Measurements from ENCODE around the gene MFF. TPM values are rescaled to one million over a fixed set of nuclear protein-coding genes. Genes with fewer than 3 reads are reported as not detected.

Gene MFF
- polyA plus RNA-seq, 1 of the 3 experiments (the other 2 are of a cell fraction) = 51.0 TPM

GRCh38 chr2:227320305-227321094 is 4.6 kb upstream of the MFF start (continued):
- TF ChIP-seq USF1 (IDR thresholded peaks at IDR 0.05; ENCODE audit: borderline replicate concordance, low read depth) (no peak), GATA2 (CRISPR knock-in tag; IDR thresholded peaks at IDR 0.05) (no peak), PBX3 (IDR thresholded peaks at IDR 0.05) (no peak), RFX5 (IDR thresholded peaks at IDR 0.05; ENCODE audit: low read length) (no peak), ZBTB33 (IDR thresholded peaks at IDR 0.05; ENCODE audit: borderline replicate concordance, low read depth) (no peak)

- POLR2A ChIA-PET = no interaction called here
- Histone ChIP-seq H3K79me2 (ENCODE audit: insufficient read depth) (peaks cover 25% of the 10 kb centered on the region), H3K4me2 (no peak overlapping the region), H4K20me1 (ENCODE audit: insufficient read depth) (no peaks in the 10 kb centered on the region), H3K9me2 (no peaks in the 10 kb centered on the region), H3K9me3 (no peaks in the 10 kb centered on the region), H3K9ac (no peak overlapping the region), H3K27ac (ENCODE audit: low read depth in 2 of 2, low read length in 1 of 2) (no peak overlapping the region), H3K4me3 (ENCODE audit: low read depth in 2 of 2, low read length in 1 of 2) (no peak overlapping the region), H3K4me1 (ENCODE audit: control insufficient read depth in 1 of 2, insufficient read depth in 2 of 2, low read depth in 1 of 2, low read length in 1 of 2) (peaks cover 0 to 2% of the 10 kb centered on the region in 2 experiments; a peak in 2 of 4 replicates), H2AFZ (ENCODE audit: low read depth) (no peak overlapping the region), H3K27me3 (ENCODE audit: insufficient read depth) (no peaks in the 10 kb centered on the region), H3F3A (replicated peaks; ENCODE audit: insufficient read depth) (no peaks in the 10 kb centered on the region), H3K36me3 (replicated peaks in 1 of 2; ENCODE audit: control insufficient read depth in 1 of 2, insufficient read depth in 2 of 2, low read length in 1 of 2) (no peaks in the 10 kb centered on the region)
- CTCF ChIA-PET = no interaction called here
- WGBS (ENCODE audit: low lambda C conversion rate) = 83% methylated on average over 5 of the region's 5 CpGs
- no peak for DNase-seq
- TF ChIP-seq TAF1 (IDR thresholded peaks at IDR 0.05; ENCODE audit: borderline replicate concordance, low read depth, low read length) (no peak), JUND (IDR thresholded peaks at IDR 0.05) (no peak), CHD2 (IDR thresholded peaks at IDR 0.05; ENCODE audit: low read length, partially characterized antibody) (no peak), SMC3 (IDR thresholded peaks at IDR 0.05; ENCODE audit: low read depth, low read length) (no peak), POLR2AphosphoS5 (IDR thresholded peaks at IDR 0.05; ENCODE audit: low read depth, low read length) (no peak), NFIC (IDR thresholded peaks at IDR 0.05; ENCODE audit: borderline replicate concordance) (no peak), RXRA (IDR thresholded peaks at IDR 0.05; ENCODE audit: borderline replicate concordance, low read depth) (no peak), NRF1 (IDR thresholded peaks at IDR 0.05; ENCODE audit: low read depth, low read length) (no peak), FOSL2 (IDR thresholded peaks at IDR 0.05; ENCODE audit: borderline replicate concordance, low read depth) (no peak), MEF2A (IDR thresholded peaks at IDR 0.05; ENCODE audit: borderline replicate concordance, low read depth) (no peak), MXI1 (IDR thresholded peaks at IDR 0.05; ENCODE audit: low read depth, low read length) (no peak), IRF3 (IDR thresholded peaks at IDR 0.05; ENCODE audit: low read depth, low read length) (no peak), USF2 (IDR thresholded peaks at IDR 0.05; ENCODE audit: borderline replicate concordance, low read depth, low read length) (no peak), RFX5 (IDR thresholded peaks at IDR 0.05; ENCODE audit: low read length) (no peak), TCF12 (IDR thresholded peaks at IDR 0.05) (no peak), REST (IDR thresholded peaks at IDR 0.05; ENCODE audit: low read depth, low read length) (no peak)
These were observed 2.4 kb upstream of the MFF start for GRCh38 chr2:227322530-227323205.
